ENCODE measurements around the gene PPP6R2. TPM values are rescaled to one million over a fixed set of nuclear protein-coding genes. Genes with fewer than 3 reads are reported as not detected.

The PPP6R2 gene
- total and polyA plus RNA-seq, 2 donors (not counting 3 experiments of a cell fraction or from before 2014, with no cell fraction given): 38.6 to 54.6 TPM

DNA sequence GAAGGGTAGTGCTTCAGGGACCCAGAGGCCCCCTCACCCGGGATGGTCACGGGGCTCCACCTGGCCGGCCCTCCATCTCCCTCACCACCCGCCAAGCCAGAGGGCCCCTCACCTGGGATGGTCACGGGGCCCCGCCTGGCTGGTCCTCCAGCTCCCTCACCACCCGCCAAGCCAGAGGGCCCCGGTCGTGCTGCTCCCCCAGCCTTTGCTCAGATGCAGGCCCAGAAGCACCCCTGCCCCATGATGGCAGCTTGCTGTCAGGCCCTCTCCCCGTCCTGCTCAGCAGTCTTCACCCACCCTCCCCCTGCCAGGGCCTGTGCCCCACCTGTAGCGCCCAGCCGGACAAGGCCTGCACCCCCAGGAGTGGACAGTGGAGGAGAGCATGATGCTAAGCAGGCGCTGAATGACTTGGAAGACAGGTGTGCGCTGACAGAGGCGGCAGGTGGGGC is 23.6 kb upstream of the PPP6R2 start:
- Histone ChIP-seq H2AFZ (ENCODE audit: low read depth, low read length) (no peak overlapping the region), H3K4me2 (ENCODE audit: insufficient read depth, low read length) (no peak overlapping the region), H3K9me3 (replicated peaks; ENCODE audit: control insufficient read depth, insufficient read depth, low read length) (no peaks in the 10 kb centered on the region), H3K27ac (ENCODE audit: insufficient read depth, low read depth, low read length) (no peak overlapping the region), H3K36me3 (ENCODE audit: control insufficient read depth in 2 of 2, extremely low read depth in 1 of 2, insufficient read depth in 2 of 2, low read length in 2 of 2) (no peaks in the 10 kb centered on the region), H3K9ac (replicated peaks; ENCODE audit: extremely low read depth, insufficient read depth, low read length) (no peak overlapping the region), H3K4me3 (replicated peaks in 1 of 3; ENCODE audit: insufficient read depth in 1 of 3, low read depth in 1 of 3, low read length in 3 of 3) (no peak overlapping the region), H3K79me2 (ENCODE audit: control insufficient read depth, insufficient read depth, low read length) (no peaks in the 10 kb centered on the region), H3K9me1 (replicated peaks; ENCODE audit: control insufficient read depth, extremely low read depth, insufficient read depth, low read length) (no peaks in the 10 kb centered on the region), H3K27me3 (ENCODE audit: control insufficient read depth in 2 of 2, insufficient read depth in 2 of 2, low read length in 2 of 2) (no peaks in the 10 kb centered on the region), H4K20me1 (replicated peaks; ENCODE audit: control insufficient read depth, extremely low read depth, insufficient read depth, low read length) (no peaks in the 10 kb centered on the region), H3K4me1 (ENCODE audit: control insufficient read depth, extremely low read depth, insufficient read depth, low read length) (peaks cover 5% of the 10 kb centered on the region)
- POLR2A ChIA-PET: no interaction called here
- FAIRE-seq (no peak), DNase-seq (ENCODE audit: low read depth, low spot score) (no peak)
- no TSS peak for BruUV-seq (replicated peaks)
- intact Hi-C loops (cut with micrococcal nuclease): no loop called here
- CTCF ChIA-PET: interaction anchor here (1.2 kb wide), 1 partner anchor 15 kb away, joined by 3 read pairs; no protein-coding TSS in a partner anchor
- no peak for TF ChIP-seq GATA2 (IDR thresholded peaks at IDR 0.05; ENCODE audit: insufficient read depth, insufficient read length, low read depth, low read length)
- TF ChIP-seq EZH2 (IDR thresholded peaks at IDR 0.05; ENCODE audit: borderline replicate concordance, low read depth, low read length, severe bottlenecking): no peak
- no peak for TF ChIP-seq MAX (IDR thresholded peaks at IDR 0.05; ENCODE audit: insufficient read depth, insufficient read length)
- no peak for TF ChIP-seq CTCF (IDR thresholded peaks at IDR 0.05; ENCODE audit: extremely low read depth in 1 of 2, insufficient read depth in 1 of 2, low read depth in 1 of 2, low read length in 2 of 2)
- no peak for TF ChIP-seq POLR2AphosphoS5 (IDR thresholded peaks at IDR 0.05; ENCODE audit: insufficient read depth, low read depth, low read length)
- TF ChIP-seq MYC (IDR thresholded peaks at IDR 0.05; ENCODE audit: low read depth, low read length): no peak
- dilution Hi-C loops (cut with MboI; ENCODE audit: extremely low pct_ligation_motif_present, low sequenced_read_pairs): no loop called here
